ENCODE results near the gene TMEM263.

TMEM263 gene

DNA sequence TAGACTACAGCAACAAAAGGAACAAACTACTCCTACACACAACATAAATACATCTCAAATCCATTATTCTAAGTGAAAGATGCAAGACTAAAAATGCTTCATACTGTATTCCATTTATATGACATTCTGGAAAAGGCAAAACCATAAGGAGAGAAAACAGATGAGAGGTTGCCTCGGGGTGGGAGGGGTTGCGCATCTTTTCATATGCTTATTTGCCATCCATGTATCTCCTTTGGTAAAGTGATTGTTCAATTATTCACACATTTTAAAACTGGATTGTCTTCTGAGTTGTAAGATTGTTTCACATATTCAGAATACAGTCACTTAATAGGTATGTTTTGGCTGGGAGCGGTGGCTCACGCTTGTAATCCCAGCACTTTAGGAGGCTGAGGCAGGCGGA is 5.1 kb upstream of the TMEM263 start:
- no peak for DNase-seq (ENCODE audit: low read depth in 2 of 2)

GRCh38 chr12:106953352-106954250 is 2.1 kb upstream of the TMEM263 start:
- no peak for DNase-seq (ENCODE audit: low read depth in 2 of 2)

DNA sequence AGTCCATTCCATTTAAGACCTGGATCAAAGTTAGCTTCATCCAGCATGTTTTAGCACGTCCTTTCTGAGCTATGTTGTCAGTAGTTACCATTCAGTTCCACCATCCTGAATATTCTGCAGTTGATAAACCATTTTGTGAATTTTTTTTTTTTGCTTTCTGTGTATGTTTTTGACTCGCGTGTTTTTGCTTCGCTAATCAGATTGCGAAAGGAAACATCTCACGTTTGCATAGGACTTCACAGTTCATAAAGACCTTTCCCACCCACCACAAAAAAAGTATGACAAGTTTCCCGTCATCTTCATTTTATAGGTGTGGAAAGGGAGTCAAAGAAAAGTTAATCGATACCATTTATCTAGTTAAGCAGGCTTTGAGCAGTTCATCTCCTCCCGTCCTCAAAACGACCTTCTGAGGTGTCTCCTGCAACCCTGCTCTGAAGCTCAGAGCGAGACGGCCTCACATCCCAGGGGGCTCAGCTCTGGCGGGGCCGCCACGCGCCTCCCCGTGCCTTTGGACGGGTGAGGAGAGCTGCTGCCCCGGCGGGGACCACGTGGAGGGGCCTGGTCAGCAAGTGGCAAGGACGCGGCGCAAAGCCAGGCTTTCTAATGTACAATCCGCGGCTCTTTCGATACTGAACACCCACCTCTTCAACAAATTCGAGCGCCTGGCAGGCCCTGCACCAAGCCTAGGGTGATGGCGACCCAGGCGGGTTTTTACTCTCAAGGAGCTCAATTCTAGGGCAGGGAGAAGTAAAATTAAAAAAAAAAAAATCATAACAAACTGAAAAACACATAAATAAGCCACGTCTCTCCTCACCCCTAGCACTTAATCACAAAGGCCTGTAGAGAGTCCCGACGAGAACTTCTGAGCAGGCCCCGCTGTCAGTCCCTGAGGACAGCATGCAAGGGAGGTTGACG is 988 bp upstream of the TMEM263 start:
- DNase-seq (ENCODE audit: low read depth in 2 of 2), result no peak

DNA sequence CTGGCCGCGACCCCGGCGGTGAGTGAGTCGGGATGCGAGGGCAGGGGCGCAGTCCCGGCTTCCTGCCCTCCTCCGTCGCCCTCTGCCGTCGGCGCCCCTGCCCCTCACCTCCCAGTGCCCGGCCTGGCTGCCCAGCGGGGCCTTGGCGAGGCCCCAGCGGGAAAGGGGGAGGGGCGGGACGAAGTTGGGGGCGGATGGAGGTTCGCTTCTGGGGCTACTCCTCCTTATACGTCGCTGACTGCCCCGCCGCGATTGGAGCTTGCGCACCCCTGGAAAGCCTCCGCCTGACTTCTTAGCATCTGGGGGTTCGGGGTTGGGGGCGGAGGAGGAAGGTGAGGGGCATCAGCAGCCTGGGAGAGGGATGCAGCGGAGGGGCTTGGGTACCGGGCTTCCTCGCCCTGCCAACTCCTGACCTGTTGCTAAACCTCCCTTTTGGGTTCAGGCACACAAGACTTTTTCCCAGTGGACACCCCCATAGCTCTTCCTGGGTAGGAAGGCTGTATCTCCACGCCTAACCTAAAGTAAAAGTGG is 406 bp downstream of the TMEM263 start:
- DNase-seq (ENCODE audit: low read depth in 2 of 2), result peak in 1 of 2 donors; percentile 46

DNA sequence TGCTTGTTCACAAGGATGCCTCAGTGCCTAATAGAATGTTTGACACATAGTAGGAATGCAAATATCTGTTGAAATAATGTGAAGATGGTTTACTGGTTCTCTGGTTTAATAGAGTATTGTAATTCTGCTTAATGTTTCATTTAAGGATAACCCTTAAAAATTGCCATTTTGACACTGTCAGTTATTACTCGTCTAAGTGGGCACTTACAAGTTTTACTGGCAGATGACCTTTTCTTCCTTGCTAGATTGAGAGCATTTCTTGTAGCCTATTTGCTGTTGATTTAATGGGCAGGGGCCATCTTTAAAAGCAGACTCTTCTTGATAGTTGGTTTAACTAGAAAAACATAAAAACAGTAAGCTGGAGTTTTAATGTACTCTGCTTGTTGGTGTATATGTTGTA is 1.9 kb downstream of the TMEM263 start:
- DNase-seq (ENCODE audit: low read depth in 2 of 2), result no peak

- DNase-seq (ENCODE audit: low read depth in 2 of 2), result no peak
These were observed 4.7 kb downstream of the TMEM263 start for GRCh38 chr12:106960443-106960842.

- no peak for DNase-seq (ENCODE audit: low read depth in 2 of 2)
These were observed 6.6 kb downstream of the TMEM263 start for GRCh38 chr12:106962286-106962685.

DNA sequence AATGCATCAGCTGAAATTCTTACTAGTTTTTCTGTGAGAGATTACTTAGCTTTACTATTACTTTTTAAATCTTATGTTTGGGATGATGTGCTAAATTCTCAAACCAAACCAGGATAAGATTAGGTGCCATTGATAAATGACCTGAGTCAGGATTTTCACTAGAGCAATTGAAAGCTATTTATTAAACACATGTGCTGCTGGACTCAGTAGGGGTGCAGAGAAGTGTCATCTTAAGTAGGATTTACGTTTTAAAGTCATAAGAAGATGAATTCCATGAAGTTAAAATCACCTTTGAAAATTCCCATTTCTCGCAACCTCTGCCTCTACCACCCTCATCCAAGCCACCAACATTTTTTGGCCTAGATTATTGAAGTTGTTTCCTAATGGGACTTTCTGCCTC is 8.8 kb downstream of the TMEM263 start:
- no peak for DNase-seq (ENCODE audit: low read depth in 2 of 2)

- no peak for DNase-seq (ENCODE audit: low read depth in 2 of 2)
These were observed 15.4 kb downstream of the TMEM263 start for GRCh38 chr12:106971065-106971464.

DNA sequence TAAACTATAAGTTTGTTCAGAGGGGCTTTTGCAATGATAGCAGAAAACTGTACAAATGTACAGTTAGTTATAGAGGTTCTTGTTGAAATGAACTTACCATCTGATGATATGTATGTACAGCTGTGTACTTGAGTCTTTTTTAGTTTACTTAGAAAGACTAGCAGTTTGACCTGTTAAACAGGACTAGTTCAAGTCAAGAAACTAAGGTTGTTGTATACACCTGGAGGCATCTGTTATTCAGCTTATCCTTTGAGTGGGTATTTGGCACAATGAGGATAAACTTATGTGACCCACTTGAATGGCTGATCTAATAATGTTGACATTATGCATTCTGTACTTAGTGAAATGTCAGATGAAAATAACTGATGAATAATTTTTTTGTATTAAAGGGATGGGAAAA is 17.8 kb downstream of the TMEM263 start:
- DNase-seq (ENCODE audit: low read depth in 2 of 2), result no peak

- no peak for DNase-seq (ENCODE audit: low read depth in 2 of 2)
These were observed 18.8 kb downstream of the TMEM263 start for GRCh38 chr12:106974511-106974910.

DNA sequence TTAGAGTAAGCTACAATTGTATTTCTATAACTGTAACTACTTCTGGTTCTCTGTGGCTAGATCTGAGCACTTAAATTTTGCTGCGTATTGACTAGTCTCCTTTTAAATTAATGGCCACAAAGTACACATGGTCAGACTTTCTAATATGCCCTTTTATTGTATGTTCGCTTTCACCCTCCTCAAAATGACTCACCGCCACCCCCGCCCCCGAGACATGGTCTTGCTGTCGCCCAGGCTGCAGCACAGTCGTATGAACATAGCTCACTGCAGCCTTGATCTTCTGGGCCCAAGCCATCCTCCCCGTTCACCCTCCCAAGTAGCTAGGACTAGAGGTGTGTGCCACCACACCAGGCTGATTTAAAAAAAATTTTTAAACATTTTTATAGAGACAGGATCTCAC is 19.4 kb downstream of the TMEM263 start:
- DNase-seq (ENCODE audit: low read depth in 2 of 2), result no peak

DNA sequence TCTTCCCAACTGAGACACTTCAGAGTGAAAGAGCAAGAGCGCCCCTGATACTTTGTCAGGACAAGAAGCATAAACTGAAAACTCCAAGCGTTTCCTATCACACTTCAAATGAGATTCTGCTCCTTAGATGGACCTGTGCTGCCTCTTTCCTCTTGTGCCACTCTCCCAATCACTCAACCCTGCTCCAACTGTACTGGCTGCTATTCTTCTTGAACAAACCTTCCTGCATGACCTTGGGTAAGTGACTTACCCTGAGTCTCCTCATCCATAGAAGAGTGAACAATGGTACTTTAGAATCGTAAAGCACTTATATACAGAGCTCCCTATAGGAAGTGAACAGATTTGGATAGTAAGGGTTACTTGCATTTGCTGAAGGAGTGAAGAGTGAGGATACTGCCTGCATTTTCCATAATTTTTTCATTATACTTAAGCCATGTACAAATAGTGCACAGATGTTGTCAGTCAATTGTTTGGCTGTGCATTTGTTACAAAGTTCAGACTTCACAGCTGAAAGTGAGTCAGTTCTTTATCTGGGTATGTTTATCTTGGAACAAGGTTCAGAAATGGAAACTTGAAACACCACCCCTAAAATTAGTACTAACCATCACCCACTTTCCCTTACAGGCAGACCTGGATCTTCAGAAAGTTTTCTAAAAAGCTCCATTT is 20.4 kb downstream of the TMEM263 start:
- no peak for DNase-seq (ENCODE audit: low read depth in 2 of 2)

DNA sequence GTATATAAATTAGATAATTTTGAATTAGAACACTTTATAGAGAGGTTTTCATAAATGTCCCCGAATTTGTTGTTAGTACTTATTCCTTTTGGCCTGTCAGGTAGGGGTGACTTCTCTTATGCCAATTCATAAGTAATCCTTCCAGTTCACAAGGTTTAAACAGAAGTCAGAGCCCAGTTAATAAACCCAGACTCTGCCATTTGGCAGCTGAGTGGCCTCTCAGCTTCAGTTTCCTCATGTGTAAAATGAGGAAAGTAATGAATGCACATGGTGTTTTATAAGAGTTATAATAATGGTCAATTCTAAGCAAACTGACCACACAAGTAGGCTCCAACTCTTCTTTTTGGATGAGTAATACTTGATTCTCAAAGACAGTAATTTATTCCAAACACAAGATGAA is 21.0 kb downstream of the TMEM263 start:
- no peak for DNase-seq (ENCODE audit: low read depth in 2 of 2)

DNA sequence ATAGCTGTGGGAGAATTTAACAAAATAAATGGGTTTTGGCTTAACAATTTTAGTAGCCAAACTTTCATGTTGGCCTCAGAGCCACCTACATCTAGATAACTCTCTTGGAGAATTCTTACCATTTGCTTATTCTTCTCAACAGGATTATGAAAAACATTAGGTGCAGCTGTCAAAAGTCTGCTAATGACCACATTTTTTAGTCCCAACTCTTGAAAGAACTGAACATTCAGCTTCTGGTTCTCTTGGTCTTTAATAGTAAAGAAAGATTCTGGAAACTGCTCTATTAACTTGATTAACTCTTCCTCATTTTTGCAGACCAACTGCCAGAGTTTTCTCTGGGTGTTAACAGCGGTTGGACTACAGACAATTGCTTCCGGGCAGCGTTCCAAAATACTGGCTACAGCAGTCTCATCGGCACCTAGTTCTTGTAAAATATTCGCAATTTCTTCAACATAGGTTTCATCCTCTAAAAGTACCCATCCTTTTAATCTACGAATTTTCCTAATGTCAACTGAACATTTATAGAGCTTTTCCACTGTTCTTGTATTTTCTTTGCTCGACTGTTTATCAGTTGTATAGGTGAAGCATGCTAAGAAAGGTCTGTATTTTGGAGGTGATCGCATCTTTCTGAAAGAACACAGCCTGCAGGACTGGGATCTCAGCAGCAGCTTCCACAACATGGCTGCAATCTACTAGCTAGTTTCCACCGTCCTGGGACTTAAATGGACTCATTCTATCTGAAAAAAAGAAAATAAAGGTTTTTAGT is 22.5 kb downstream of the TMEM263 start:
- no peak for DNase-seq (ENCODE audit: low read depth in 2 of 2)

- no peak for DNase-seq (ENCODE audit: low read depth in 2 of 2)
These were observed 25.2 kb downstream of the TMEM263 start for GRCh38 chr12:106980944-106981343.

- no peak for DNase-seq (ENCODE audit: low read depth in 2 of 2)
These were observed 26.1 kb downstream of the TMEM263 start for GRCh38 chr12:106981788-106982187.

DNA sequence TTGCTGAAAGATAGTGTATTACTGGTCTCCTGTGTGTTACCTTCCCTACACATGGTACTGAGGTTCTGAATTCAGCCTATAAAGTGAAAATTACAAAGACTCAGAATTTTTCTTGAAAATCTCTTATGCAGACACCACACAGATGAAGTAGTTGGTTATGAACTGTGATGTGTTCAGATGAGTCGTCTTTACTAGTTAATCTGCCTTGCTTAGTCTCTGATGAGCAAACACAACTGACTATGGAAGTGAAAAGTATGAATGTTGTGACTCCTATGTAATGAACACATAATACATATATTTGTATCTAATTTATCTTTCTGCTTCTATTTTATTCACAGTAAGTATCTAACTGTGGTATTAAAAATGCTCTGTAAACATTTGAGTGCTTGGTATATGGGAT is 26.5 kb downstream of the TMEM263 start:
- DNase-seq (ENCODE audit: low read depth in 2 of 2), result no peak

DNA sequence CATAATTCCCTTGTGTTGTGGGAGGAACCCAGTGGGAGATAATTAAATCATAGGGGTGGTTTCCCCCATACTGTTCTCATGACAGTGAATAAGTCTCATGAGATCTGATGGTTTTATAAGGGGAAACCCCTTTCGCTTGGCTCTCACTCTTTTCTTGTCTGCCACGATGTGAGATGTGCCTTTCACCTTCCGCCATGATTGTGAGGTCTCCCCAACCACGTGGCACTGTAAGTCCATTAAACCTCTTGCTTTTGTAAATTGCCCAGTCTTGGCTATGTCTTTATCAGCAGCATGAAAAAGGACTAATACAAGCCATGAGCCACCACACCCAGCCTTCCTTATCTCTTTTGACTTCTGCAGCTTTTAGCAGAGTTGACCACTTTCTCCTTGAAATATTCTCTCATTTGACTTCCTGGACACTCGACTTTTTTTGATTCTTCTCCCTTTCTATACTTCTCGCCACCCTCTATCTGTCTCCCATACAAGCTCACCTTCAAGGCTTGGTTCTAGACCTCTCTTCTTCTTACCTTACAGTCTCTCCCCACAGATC is 29.0 kb downstream of the TMEM263 start:
- no peak for DNase-seq (ENCODE audit: low read depth in 2 of 2)

DNA sequence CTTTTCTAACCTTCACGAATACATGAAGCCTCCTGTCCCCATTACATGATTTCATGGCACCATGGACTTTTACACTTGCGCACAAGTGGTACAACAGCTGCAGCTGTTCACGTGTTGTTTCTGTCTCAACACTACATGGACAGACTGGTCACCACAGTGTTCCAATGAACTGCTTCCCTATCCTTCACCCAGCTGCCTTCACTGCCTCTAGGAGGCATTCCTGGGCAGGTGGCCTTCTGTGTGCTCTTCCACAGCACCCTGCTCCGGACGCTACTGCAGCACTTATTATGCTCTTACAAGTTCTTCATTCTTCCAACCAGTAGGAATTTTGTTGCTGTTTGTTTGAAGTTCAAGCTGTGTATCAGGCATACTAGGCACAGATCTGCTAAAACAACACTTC is 29.8 kb downstream of the TMEM263 start:
- no peak for DNase-seq (ENCODE audit: low read depth in 2 of 2)

GRCh38 chr12:106986135-106986534 is 30.4 kb downstream of the TMEM263 start:
- DNase-seq (ENCODE audit: low read depth in 2 of 2), result no peak
